DND-41 (cell line): Measurements from ENCODE around the gene TRMT2B.

Experiments used
- EZH2 ChIP-seq: IDR thresholded peaks from 3 replicates; pipeline ENCODE4 v1.6.1; 2012; ENCODE audit warnings: borderline replicate concordance, low read depth, mild to moderate bottlenecking, moderate library complexity, low read length, inconsistent platforms; ENCODE audit not compliant: severe bottlenecking
- TF ChIP-seq, protein P1 (sequence below): IDR thresholded peaks from 2 replicates; pipeline ENCODE4 v1.5.1; 2012; ENCODE audit warnings: borderline replicate concordance, low read length, moderate library complexity, mild to moderate bottlenecking; ENCODE audit not compliant: poor library complexity, severe bottlenecking; ENCODE audit errors: extremely low read depth

DNA sequence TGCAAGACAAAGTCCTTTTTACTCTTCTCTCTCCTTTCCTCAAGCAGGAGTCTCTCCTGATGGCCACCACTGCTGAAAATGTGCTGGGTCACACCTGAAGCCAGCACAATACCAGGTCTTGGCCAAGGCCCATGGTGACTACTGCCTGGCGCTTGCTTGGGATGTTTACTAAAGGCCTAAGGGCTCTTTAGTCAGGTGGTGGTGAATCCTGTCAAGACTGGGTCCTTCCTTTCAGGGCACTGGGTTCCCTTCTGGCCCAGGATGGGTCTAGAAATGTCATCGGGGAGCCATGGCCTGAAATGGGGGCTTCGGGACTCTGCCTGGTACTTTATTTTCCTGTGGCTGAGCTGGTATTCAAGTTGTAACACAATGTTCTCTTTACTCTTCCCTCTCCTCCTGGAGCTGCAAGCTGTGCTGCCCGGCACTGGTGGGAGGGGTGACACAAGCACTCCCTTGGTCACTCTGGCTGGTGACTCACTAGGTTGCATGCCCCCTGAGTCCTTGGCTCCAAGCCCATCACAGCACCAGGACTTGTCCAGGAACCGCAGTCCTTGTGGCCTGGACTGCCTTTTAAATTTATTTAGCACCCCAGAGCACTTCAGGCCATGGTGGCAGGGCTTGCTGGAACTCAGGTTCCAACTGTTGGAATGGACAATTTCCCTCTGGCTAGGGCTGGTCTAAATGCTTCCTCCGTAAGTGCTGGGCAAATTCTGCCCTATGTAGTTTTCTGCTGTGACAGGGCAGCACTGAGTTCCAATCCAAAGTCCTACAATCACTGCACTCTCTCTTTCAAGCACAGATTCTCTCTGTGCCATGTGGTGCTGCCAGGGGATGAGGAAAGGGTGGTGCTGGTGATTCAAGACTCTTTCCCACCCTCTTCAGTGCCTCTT, 71.1 kb downstream of the TRMT2B start:
- TF ChIP-seq, protein P1, sequence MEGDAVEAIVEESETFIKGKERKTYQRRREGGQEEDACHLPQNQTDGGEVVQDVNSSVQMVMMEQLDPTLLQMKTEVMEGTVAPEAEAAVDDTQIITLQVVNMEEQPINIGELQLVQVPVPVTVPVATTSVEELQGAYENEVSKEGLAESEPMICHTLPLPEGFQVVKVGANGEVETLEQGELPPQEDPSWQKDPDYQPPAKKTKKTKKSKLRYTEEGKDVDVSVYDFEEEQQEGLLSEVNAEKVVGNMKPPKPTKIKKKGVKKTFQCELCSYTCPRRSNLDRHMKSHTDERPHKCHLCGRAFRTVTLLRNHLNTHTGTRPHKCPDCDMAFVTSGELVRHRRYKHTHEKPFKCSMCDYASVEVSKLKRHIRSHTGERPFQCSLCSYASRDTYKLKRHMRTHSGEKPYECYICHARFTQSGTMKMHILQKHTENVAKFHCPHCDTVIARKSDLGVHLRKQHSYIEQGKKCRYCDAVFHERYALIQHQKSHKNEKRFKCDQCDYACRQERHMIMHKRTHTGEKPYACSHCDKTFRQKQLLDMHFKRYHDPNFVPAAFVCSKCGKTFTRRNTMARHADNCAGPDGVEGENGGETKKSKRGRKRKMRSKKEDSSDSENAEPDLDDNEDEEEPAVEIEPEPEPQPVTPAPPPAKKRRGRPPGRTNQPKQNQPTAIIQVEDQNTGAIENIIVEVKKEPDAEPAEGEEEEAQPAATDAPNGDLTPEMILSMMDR, result no peak
- TF ChIP-seq EZH2, result no peak
